Epithelial cell of proximal tubule (primary cell): ENCODE results near the gene SLC44A1. TPM values are rescaled to one million over a fixed set of nuclear protein-coding genes. Genes with fewer than 3 reads are reported as not detected.
"Not testable (repeated sequence)": the region's sequence is repeated elsewhere in the genome, so short reads cannot be mapped to it uniquely, and the experiment has no call there.

ENCODE experiments used
- DNase-seq: peaks from one replicate; pipeline ENCODE4 v3.0.0-alpha.2; 2011; ENCODE audit warnings: low read depth
- H3K4me3 ChIP-seq: 2 replicates; pipeline ENCODE4 v1.5.1; 2011; ENCODE audit warnings: low read depth, mild to moderate bottlenecking, low read length
- total RNA-seq: library from RNA; depleted of rRNA; stranded (reverse); fragments of >200 nt; gene quantifications from 2 replicates; pipeline ENCODE4 v1.2.3, GENCODE V29; 2015
- TF ChIP-seq, protein P1 (sequence below): conservative IDR thresholded peaks from 2 replicates; pipeline ENCODE4 v1.5.1; 2012; ENCODE audit warnings: low read depth, mild to moderate bottlenecking, low read length

Gene SLC44A1
- total RNA-seq, 1 donor from 2014 or later = 21.2 TPM

GRCh38 chr9:105255421-105255820 is 11.0 kb downstream of the SLC44A1 start:
- H3K4me3 ChIP-seq = no peak overlapping the region
- DNase-seq = no peak
- TF ChIP-seq, protein P1, sequence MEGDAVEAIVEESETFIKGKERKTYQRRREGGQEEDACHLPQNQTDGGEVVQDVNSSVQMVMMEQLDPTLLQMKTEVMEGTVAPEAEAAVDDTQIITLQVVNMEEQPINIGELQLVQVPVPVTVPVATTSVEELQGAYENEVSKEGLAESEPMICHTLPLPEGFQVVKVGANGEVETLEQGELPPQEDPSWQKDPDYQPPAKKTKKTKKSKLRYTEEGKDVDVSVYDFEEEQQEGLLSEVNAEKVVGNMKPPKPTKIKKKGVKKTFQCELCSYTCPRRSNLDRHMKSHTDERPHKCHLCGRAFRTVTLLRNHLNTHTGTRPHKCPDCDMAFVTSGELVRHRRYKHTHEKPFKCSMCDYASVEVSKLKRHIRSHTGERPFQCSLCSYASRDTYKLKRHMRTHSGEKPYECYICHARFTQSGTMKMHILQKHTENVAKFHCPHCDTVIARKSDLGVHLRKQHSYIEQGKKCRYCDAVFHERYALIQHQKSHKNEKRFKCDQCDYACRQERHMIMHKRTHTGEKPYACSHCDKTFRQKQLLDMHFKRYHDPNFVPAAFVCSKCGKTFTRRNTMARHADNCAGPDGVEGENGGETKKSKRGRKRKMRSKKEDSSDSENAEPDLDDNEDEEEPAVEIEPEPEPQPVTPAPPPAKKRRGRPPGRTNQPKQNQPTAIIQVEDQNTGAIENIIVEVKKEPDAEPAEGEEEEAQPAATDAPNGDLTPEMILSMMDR = no peak

GRCh38 chr9:105256569-105256968 is 12.1 kb downstream of the SLC44A1 start:
- not testable (repeated sequence) for DNase-seq, H3K4me3 ChIP-seq

DNA sequence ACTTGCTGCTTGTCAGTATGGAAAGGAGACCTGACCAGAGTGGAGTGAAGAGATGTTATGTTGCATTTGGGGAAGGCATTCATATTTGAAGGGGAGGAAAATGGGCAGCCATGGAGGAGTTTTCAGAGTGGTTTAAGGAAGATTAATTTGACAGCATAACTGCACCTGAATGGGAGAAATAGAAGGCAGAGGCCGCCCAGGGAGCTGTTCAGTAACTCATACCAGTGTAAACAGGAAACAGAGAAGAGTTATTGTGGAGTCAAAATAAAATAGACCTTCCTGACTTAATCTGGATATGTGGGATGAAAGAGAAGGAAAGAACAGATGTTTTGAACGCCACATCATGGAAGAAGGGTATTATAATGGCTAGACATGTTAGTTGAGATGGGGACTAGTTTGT is 13.4 kb downstream of the SLC44A1 start:
- TF ChIP-seq, protein P1 = no peak
- no peak overlapping the region for H3K4me3 ChIP-seq
- no peak for DNase-seq

GRCh38 chr9:105258225-105258737 is 13.8 kb downstream of the SLC44A1 start:
- TF ChIP-seq, protein P1 = no peak
- DNase-seq = no peak
- H3K4me3 ChIP-seq = no peak overlapping the region

GRCh38 chr9:105259274-105259673 is 14.8 kb downstream of the SLC44A1 start:
- no peak for DNase-seq
- no peak overlapping the region for H3K4me3 ChIP-seq
- TF ChIP-seq, protein P1 = no peak

GRCh38 chr9:105259731-105260612 is 15.5 kb downstream of the SLC44A1 start:
- no peak for DNase-seq
- no peak overlapping the region for H3K4me3 ChIP-seq
- TF ChIP-seq, protein P1 = no peak

DNA sequence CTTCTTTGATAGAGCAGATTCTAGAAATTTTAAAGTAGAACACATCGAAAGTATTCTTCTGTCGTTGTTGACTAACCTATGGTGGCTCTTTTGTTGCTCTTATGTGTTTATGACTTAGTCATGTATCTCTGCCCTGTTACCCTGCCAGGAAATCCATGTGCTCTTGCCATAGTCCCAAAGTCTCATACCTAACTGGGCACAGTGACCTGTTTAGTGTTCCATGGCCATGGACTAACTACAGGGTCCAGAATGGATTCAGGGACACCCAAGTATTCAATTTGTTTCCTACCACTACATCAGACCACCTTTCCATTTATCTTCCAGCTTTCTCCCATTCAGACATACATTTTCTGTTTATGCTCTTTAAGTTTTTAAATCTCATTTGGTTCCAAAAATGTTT is 18.0 kb downstream of the SLC44A1 start:
- TF ChIP-seq, protein P1 = no peak
- no peak for DNase-seq
- H3K4me3 ChIP-seq = no peak overlapping the region
